Activated T-cell treated with anti-CD3 and anti-CD28 coated beads, Interleukin-2, amount 50 U/mL, for 24 hours (primary cell): Measurements from ENCODE around the gene CABP2.
"Not testable (repeated sequence)": the region's sequence is repeated elsewhere in the genome, so short reads cannot be mapped to it uniquely, and the experiment has no call there.

Experiments used
- DNase-seq: peaks from one replicate; pipeline ENCODE4 v3.0.0-alpha.2; 2020
- H3K27ac Mint-ChIP-seq: 2 replicates; pipeline ENCODE4 v1.8.0; 2020; ENCODE audit warnings: mild to moderate bottlenecking, mixed read lengths
- H3K27me3 Mint-ChIP-seq: 2 replicates; pipeline ENCODE4 v1.8.0; 2020; ENCODE audit warnings: mixed read lengths
- H3K36me3 Mint-ChIP-seq: 2 replicates; pipeline ENCODE4 v1.8.0; 2020; ENCODE audit warnings: low read depth, mixed read lengths
- H3K4me1 Mint-ChIP-seq: 2 replicates; pipeline ENCODE4 v1.8.0; 2020; ENCODE audit warnings: low read depth, mixed read lengths
- H3K4me3 Mint-ChIP-seq: 2 replicates; pipeline ENCODE4 v1.8.0; 2020; ENCODE audit warnings: mild to moderate bottlenecking, moderate library complexity, mixed read lengths
- H3K9me3 Mint-ChIP-seq: 2 replicates; pipeline ENCODE4 v1.8.0; 2020; ENCODE audit warnings: mixed read lengths

The CABP2 gene

DNA sequence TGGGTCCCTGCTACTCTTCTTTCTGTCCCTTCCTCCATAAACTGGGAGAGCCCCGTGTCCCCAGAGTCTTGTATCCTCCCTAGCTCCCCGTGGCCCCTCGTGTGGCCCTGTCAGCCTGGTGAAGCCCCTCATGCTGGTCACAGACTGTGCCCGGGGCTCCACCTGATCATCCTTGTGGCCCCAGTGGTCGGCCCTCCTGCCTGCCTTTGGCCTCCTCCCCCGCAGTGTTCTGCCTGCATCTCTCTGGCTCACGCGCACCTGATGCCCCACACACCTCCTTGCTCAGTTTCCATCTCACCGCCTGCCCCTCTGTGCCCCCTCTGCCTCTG is 1.2 kb upstream of the CABP2 start:
- H3K27me3 Mint-ChIP-seq, result peaks cover 11% of the 10 kb centered on the region
- no peak overlapping the region for H3K27ac Mint-ChIP-seq
- no peaks in the 10 kb centered on the region for H3K9me3 Mint-ChIP-seq
- H3K36me3 Mint-ChIP-seq, result no peaks in the 10 kb centered on the region
- no peak for DNase-seq
- H3K4me3 Mint-ChIP-seq, result no peak overlapping the region
- H3K4me1 Mint-ChIP-seq, result no peaks in the 10 kb centered on the region

DNA sequence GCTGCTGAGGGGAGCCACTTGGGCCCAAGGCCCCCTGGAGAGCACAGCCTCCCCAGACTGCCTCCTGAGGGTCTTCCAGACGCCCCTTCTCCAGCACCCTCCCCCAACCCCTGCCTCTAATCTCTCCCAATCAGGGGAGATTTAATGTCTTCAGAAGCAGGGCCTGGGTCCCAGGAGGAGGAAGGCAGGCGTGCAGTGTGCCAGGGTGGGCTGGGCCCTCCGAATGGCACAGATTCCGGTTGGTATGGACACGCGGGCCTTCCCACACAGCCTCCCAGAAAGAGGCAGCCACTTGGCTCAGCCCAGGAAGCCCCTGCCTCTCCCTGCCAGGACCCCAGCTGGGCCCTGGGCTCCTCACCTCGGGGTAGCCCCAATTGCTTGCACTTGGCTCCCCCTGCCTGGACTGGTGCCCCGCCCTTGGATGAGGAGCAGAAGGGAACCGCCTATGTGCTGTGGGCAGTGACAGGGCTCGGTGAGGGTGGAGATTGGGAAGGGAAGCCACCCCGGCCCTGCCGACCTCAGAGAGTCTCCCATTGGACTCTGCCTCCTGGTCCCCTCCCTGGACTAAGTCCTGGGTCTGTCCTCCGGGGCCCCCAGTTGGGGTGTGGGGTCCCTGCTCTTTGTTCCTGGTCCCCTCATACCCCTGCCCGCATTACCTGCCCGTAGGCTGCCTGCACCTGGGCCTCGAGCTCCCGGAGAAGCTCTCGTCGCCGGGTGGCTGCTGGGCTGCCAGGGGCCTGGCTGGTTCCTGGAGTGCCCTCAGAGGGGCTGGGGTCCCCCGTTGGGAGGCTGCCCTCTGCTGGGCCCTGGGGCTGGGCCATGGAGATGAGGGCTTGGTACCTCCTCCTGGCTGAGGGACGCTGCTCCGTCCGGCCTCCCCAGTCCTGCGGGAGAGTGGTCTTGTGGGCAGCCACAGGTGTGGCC is 572 bp upstream of the CABP2 start:
- Mint-ChIP-seq H3K36me3 (no peaks in the 10 kb centered on the region), H3K9me3 (no peaks in the 10 kb centered on the region), H3K4me1 (no peaks in the 10 kb centered on the region), H3K27me3 (peaks cover 11% of the 10 kb centered on the region), H3K27ac (no peak overlapping the region), H3K4me3 (no peak overlapping the region)
- DNase-seq, result no peak

DNA sequence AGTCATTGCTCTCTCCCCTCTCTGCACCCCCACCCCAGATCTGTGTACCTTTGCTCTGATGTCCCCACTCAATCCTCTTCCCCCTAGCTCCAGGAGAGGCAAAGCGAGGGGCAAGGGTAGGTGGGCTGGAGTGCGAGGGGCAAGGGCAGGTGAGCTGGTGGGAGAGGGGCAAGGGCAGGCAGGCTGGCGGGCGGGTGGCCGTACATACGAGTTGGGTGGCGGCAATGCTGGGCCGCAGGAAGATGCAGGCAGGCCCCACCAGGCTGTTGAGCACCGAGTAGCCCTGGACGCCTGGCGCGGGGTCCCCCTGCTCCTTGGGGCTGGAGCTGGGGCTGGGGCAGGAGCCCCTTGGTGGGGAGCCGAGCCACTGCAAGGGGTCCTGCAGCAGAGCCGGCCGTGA is 908 bp downstream of the CABP2 start:
- no peak for DNase-seq
- Mint-ChIP-seq H3K36me3 (no peaks in the 10 kb centered on the region), H3K27me3 (peaks cover 8% of the 10 kb centered on the region), H3K4me1 (no peaks in the 10 kb centered on the region), H3K27ac (no peak overlapping the region), H3K4me3 (no peak overlapping the region), H3K9me3 (no peaks in the 10 kb centered on the region)

DNA sequence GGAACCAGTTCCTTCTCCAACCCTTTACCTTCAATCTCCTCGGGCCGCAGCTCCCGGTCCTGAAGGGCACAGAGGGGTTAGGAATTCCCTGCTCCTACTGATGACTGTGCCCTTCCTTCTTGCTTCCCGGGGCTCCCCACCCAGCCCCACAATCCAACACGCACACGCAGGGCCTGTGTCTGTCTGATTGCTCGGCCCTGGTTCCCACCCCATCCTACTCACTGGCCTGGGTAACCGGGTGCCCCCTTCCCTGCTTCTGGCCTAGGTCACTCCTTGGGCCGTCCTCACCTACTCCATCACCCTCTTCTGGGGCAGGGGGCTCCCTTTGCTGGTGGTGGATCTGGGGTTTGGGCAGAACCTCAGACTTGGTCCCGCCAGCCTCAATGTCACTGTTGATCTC is 1.3 kb downstream of the CABP2 start:
- DNase-seq, result no peak
- Mint-ChIP-seq H3K27me3 (peaks cover 6% of the 10 kb centered on the region), H3K9me3 (no peaks in the 10 kb centered on the region), H3K27ac (no peak overlapping the region), H3K4me3 (no peak overlapping the region), H3K4me1 (no peaks in the 10 kb centered on the region), H3K36me3 (no peaks in the 10 kb centered on the region)

DNA sequence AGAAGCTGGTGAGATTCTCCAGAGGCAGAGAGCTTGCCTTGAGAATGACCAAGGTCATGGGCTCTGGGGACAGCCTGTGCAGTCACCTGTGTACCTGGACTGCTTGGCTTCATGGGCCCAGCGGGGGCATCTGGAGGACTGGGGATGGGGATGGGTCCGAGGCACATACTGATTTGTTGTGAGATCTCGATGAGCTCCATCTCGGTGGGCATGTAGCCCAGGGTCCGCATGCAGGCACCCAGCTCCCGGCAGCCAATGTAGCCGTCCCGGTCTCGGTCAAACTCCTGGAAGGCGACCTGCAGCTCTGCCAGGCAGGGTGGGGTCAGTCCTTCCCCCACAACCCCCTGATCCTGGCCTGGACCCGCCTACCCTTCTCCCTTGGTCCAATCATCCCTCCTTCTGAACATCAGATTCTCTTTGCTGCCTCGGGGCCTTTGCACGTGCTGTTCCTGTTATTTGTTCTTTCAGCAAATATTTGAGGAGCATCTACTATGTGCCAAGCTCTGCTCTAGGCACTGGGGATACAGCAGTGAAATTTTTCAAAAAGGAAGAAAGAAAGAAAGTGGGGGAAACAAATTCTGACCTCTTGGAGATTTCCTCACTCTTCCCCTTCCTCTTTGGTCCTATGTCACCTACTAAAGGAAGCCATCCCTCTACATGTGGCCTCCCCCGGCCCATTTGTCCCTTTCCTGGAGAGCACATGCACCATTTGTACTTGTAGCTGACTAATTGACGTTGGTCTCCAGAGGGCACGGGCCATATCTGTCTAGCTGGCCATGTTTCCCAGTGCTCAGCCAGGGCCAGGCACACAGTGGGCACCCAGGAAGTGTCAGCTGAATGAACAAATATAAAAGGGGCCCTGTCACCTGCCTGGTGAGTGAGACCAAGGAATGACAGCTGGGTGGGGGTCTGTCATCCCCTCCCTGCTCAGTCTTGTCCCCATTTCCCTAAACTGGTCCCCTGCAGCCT is 2.1 kb downstream of the CABP2 start:
- H3K4me3 Mint-ChIP-seq, result no peak overlapping the region
- no peak overlapping the region for H3K27ac Mint-ChIP-seq
- H3K27me3 Mint-ChIP-seq, result peaks cover 3% of the 10 kb centered on the region
- no peaks in the 10 kb centered on the region for H3K4me1 Mint-ChIP-seq
- DNase-seq, result no peak
- H3K9me3 Mint-ChIP-seq, result no peaks in the 10 kb centered on the region
- H3K36me3 Mint-ChIP-seq, result no peaks in the 10 kb centered on the region

DNA sequence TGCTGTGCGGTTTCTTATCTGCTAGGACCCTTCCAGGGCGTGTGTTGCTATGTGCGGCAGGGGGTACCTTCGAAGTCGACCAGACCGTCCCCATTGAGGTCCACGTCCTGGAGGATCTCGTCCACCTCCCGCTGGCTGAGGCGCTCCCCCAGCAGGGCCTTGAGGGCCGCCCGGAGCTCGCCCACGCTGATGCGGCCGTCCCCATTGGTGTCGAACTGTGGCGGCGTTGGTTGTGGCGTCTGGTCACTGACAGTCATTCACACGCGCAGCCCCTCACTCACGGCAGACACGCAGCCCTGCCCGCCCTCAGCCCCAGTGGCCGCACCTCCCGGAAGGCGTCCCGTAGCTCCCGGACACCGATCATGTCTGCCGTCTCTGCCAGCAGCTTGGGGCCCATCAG is 3.5 kb downstream of the CABP2 start:
- Mint-ChIP-seq H3K9me3 (no peaks in the 10 kb centered on the region), H3K27ac (no peak overlapping the region), H3K36me3 (no peaks in the 10 kb centered on the region), H3K4me3 (no peak overlapping the region), H3K27me3 (peaks cover 3% of the 10 kb centered on the region), H3K4me1 (no peaks in the 10 kb centered on the region)
- DNase-seq, result no peak

DNA sequence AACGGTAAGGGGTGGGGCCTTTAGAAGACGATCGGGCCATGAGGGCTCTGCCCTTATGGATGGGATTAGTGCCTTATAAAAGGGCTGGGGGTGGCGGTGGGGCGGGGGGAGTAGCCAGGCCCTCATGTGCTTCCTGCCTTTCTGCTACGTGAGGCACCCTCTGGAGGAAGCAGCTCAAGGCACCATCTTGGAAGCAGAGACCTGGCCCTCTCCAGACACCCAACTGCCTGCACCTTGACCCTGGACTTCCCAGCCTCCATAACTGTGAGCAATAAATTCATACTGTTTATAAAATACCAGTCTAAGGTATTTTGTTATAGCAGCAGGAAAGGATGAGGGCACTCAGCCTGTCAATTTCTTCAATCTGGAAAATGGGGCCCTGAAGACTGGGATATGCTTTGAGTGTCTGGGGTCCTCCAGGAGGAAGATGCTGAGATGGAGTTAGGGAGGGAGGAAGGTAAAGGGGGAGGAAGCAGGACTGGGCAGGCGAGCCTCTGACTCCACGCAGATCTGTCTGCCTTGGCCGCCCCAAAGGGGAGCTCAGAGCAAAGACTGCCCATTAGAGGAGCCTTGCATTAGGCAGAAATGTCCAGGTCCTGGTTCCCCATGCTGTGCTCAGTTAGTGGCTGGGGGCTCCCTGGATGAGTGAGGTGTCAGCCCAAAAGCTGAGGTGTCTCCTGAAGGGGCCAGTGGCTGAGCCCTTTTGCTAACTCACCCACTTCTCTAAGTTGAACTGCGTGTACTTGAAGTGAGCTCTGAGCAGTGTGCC is 5.3 kb downstream of the CABP2 start:
- Mint-ChIP-seq H3K9me3 (no peaks in the 10 kb centered on the region), H3K27me3 (peaks cover 5% of the 10 kb centered on the region), H3K4me1 (no peaks in the 10 kb centered on the region), H3K36me3 (no peaks in the 10 kb centered on the region), H3K27ac (no peak overlapping the region), H3K4me3 (no peak overlapping the region)
- no peak for DNase-seq

DNA sequence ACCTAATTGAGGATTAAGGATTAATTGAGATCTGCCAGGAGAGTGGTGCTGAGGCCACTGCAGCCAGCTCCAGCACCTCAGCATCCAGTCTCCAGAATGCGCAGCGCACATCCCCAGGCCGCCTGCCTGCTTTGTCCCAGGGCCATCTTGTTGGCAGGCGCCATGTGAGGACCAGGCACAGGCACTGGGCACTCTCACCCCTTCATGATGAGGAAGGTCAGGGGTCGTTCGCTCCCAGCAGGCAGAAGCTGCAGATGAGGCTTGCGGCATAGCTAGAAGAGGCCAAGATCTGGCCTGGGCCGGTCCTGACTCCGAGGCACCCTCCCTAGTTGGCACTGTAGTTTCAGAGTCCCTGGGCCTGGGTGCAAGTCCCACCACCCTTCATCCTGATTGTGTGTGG is 6.4 kb downstream of the CABP2 start:
- DNase-seq, result no peak
- Mint-ChIP-seq H3K9me3 (no peaks in the 10 kb centered on the region), H3K36me3 (no peaks in the 10 kb centered on the region), H3K27me3 (peaks cover 5% of the 10 kb centered on the region), H3K4me1 (no peaks in the 10 kb centered on the region), H3K4me3 (no peak overlapping the region), H3K27ac (no peak overlapping the region)

DNA sequence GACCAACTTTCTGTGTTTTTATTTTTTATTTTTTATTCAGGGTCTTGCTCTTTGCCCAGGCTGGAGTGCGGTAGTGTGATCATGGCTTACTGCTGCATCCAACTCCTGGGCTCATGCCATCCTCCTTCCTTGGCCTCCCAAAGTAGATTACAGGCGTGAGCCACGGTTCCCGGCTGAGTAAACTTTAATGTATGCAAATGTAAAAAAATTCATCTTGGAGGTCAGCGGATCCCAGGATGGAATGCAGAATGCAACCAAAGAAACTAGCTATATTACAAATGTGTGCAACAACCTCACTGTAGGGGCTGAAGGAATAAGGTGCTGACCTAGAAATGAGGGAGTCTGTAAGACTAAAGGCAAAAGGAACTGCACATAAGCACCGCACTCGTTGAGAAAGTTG is 9.1 kb downstream of the CABP2 start:
- Mint-ChIP-seq H3K4me1 (peaks cover 2% of the 10 kb centered on the region), H3K27ac (no peak overlapping the region), H3K36me3 (no peaks in the 10 kb centered on the region), H3K9me3 (no peaks in the 10 kb centered on the region), H3K27me3 (peaks cover 5% of the 10 kb centered on the region), H3K4me3 (no peak overlapping the region)
- DNase-seq, result no peak

DNA sequence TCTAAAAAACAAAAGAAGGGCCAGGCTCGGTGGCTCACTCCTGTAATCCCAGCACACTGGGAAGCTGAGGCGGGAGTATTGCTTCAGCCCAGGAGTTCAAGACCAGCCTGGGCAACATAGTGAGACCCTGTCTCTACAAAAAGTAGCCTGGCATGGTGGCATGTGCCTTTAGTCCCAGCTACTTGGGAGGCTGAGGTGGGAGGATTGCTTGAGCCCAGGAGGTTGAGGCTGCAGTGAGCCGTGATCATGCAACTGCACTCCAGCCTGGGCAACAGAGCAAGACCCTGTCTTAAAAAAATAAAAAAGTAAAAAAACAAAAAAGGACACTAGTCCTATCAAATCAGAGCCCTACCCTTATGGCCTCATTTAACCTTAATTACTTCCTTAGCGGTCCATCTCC is 11.7 kb downstream of the CABP2 start:
- DNase-seq, H3K9me3 Mint-ChIP-seq, H3K4me3 Mint-ChIP-seq, H3K27me3 Mint-ChIP-seq, H3K27ac Mint-ChIP-seq: not testable (repeated sequence)
- Mint-ChIP-seq H3K36me3 (peaks cover 12% of the 10 kb centered on the region), H3K4me1 (peaks cover 18% of the 10 kb centered on the region)

DNA sequence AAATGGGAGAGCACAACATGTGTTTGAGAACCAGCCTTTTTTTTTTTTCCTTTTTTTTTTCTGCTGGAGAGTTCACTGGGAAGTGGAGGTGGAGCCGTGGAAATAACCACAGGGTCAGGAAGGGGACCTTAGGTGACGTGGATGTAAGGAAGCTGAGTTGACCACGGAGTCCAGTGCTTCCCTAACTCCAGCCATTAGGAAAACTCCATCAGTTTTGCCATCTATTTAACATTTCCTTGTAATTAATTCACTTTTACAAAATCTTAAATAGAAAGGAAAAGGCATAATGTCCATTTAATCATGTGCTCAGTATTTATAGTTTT is 13.3 kb downstream of the CABP2 start:
- DNase-seq, result no peak
- Mint-ChIP-seq H3K9me3 (no peaks in the 10 kb centered on the region), H3K36me3 (peaks cover 19% of the 10 kb centered on the region), H3K4me3 (peak overlapping the region; percentile 10), H3K27me3 (peaks cover 5% of the 10 kb centered on the region), H3K4me1 (peaks cover 28% of the 10 kb centered on the region), H3K27ac (peak overlapping the region; percentile 97)

DNA sequence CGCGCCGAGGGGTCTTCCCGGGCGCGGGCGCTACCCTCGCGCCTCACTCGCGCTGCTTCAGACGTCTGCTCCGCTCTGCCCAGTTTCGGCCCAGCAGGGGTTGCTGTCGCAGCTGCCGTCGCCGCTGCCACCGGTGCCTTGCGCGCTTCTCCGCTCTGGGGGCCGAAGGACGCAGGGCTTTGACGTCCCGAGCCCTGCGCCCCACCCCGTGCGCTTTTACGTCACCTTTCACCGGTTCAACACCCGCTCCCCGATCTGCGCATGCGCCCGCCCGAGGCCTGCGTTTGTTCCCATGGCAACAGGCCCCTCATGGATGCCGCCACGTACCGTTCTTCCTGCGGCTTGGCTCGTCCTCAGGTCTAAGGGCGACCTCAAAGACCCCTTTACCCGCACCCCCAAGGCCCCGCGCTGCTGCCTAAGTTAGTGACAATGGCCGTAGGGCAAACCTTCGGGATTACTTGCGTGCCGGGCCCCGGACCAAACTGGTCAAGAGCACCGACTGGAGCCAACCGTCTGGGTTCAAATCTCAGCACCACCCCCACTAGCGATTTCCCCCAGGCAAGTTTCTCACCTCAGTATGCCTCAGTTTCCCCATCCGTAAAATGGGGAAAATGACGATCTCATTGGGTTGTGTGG is 14.6 kb downstream of the CABP2 start:
- Mint-ChIP-seq H3K36me3 (peaks cover 24% of the 10 kb centered on the region), H3K9me3 (no peaks in the 10 kb centered on the region), H3K27ac (peak overlapping the region; percentile 97), H3K4me3 (peak overlapping the region; percentile 91), H3K27me3 (no peaks in the 10 kb centered on the region), H3K4me1 (peaks cover 30% of the 10 kb centered on the region)
- DNase-seq, result peak; percentile 99

DNA sequence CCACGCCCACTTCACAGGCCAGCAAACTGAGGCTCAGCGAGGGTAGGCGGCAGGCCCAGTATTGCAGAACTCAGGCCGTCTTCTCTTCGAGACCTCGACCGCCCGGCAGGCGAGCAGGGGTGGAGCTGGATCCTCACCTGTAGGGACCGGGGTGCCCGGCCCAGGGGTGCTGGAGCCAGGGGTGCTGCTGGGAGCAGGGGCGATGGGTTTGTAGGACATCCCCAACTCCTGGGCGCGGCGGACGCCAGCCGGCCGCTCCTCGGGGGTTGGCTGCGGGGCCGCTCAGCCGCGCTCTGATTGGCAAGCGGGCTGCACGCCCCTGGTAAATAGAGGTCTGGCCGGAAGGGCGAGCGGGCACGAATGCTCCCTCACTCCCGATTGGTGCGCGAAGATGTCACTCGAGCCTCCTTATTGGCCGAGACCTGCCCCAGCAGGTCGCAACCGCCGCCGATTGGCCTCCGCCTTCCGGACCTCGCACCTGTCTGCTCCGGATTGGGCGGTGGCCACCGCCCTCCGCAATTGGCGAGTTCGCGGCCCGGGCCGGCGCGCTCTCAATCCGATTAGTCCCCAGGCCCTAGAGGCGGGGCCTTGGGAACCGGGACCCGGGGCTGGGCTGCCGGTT is 15.3 kb downstream of the CABP2 start, which contains the start of gene CDK2AP2:
TSS of gene CDK2AP2 (minus strand) at position 299 of the 622 bp plus-strand sequence. CDS start at position 219, 80 bp downstream.
- no peaks in the 10 kb centered on the region for H3K9me3 Mint-ChIP-seq
- H3K4me3 Mint-ChIP-seq, result peak within 1 kb of the TSS; percentile 91
- peaks cover 29% of the 10 kb centered on the region for H3K36me3 Mint-ChIP-seq
- H3K27me3 Mint-ChIP-seq, result no peaks in the 10 kb centered on the region
- H3K27ac Mint-ChIP-seq, result peak within 1 kb of the TSS; percentile 97
- H3K4me1 Mint-ChIP-seq, result peaks cover 35% of the 10 kb centered on the region
- peak; percentile 98 for DNase-seq
